Panc1 (cell line): ENCODE results near the gene SMIM11. TPM values are rescaled to one million over a fixed set of nuclear protein-coding genes. Genes with fewer than 3 reads are reported as not detected.

Source experiments
- ATAC-seq: fragments of 200-7000 bp; cut with Tn5 transposase; 2 replicates; pipeline ENCODE4 v1.9.1; 2020; ENCODE audit warnings: mild to moderate bottlenecking, moderate library complexity
- BruUV-seq: library from RNA; stranded (reverse); fragments of 400-500 nt; replicated peaks from 2 replicates; lab custom pipeline; 2021; lab: Mats Ljungman, UMichigan
- CTCF ChIA-PET: fragments of 300-600 bp; sonication (Branson Sonifier 250); formaldehyde crosslinking; loops from one replicate; lab custom pipeline; 2022; ENCODE audit warnings: antibody characterized with exemption; lab: Charles Lee
- POLR2A ChIA-PET: fragments of 300-600 bp; sonication (Branson Sonifier 250); formaldehyde crosslinking; loops from one replicate; lab custom pipeline; 2022; ENCODE audit warnings: antibody characterized with exemption; lab: Charles Lee
- DNase-seq: peaks from one replicate; pipeline ENCODE4 v3.0.0-alpha.2; 2010; ENCODE audit warnings: low read depth, low spot score
- H3K27ac ChIP-seq: 2 replicates; pipeline ENCODE4 v1.5.1; 2011; ENCODE audit warnings: mild to moderate bottlenecking, low read length, inconsistent platforms
- H3K27me3 ChIP-seq: fragments of 200-500 bp; sonication (Bioruptor generic); 2 replicates; pipeline ENCODE4 v1.6.0; 2014; ENCODE audit warnings: low read length, inconsistent platforms; ENCODE audit not compliant: control insufficient read depth, insufficient read depth
- H3K36me3 ChIP-seq: fragments of 200-500 bp; sonication (Bioruptor generic); 2 replicates; pipeline ENCODE4 v1.5.1; 2014; ENCODE audit warnings: inconsistent platforms, mild to moderate bottlenecking, low read length, moderate library complexity; ENCODE audit not compliant: control insufficient read depth, insufficient read depth
- H3K4me1 ChIP-seq: 2 replicates; pipeline ENCODE4 v1.5.1; 2011; ENCODE audit warnings: inconsistent platforms, mild to moderate bottlenecking, low read length, moderate library complexity; ENCODE audit not compliant: control insufficient read depth, insufficient read depth
- H3K4me3 ChIP-seq, 2 experiments: 2 replicates each; pipeline ENCODE4 v1.5.1; 2011 to 2012; ENCODE audit warnings: low read depth in 2 of 2, low read length in 2 of 2, mild to moderate bottlenecking in 2 of 2, inconsistent platforms in 1 of 2, moderate library complexity in 1 of 2
- H3K9me3 ChIP-seq: fragments of 200-500 bp; sonication (Bioruptor generic); 2 replicates; pipeline ENCODE4 v1.5.1; 2014; ENCODE audit warnings: low read depth, mild to moderate bottlenecking, inconsistent platforms, low read length, moderate library complexity; ENCODE audit not compliant: control insufficient read depth, insufficient read depth
- CTCF ChIP-seq: fragments of 450-650 bp; IDR thresholded peaks from 2 replicates; pipeline ENCODE4 v1.5.1; 2017; ENCODE audit warnings: mild to moderate bottlenecking
- POLR2AphosphoS5 ChIP-seq: IDR thresholded peaks from 2 replicates; pipeline ENCODE4 v1.6.1; 2012; ENCODE audit warnings: mild to moderate bottlenecking, low read depth, low read length, moderate library complexity
- REST ChIP-seq, 2 experiments: IDR thresholded peaks; 2 replicates each; pipeline ENCODE4 v1.6.1; 2011 to 2012; ENCODE audit warnings: low read depth in 2 of 2, control low read depth in 1 of 2, low read length in 1 of 2, mild to moderate bottlenecking in 1 of 2, moderate library complexity in 1 of 2; ENCODE audit not compliant: insufficient read depth in 1 of 2
- SIN3A ChIP-seq: IDR thresholded peaks from 2 replicates; pipeline ENCODE4 v1.6.1; 2012; ENCODE audit warnings: low read depth, mild to moderate bottlenecking, low read length, moderate library complexity, borderline replicate concordance; ENCODE audit not compliant: insufficient read depth
- TCF7L2 ChIP-seq: IDR thresholded peaks from 2 replicates; pipeline ENCODE4 v1.6.1; 2011; ENCODE audit warnings: mild to moderate bottlenecking, low read depth, low read length, inconsistent platforms
- in situ Hi-C: cut with HindIII; loops from 2 replicates; pipeline ENCODE4 v1.10.0; 2016; ENCODE audit warnings: low sequenced_read_pairs, low pct_unique_long_range_greater_than_20kb
- intact Hi-C: fragments of 100-400 bp; cut with micrococcal nuclease; formaldehyde crosslinking; loops from one replicate; pipeline ENCODE4 v1.10.0; 2022; ENCODE audit not compliant: unreplicated experiment
- total RNA-seq: library from RNA; stranded (reverse); gene quantifications from one replicate; pipeline ENCODE4 v1.2.1, GENCODE V29; 2021; ENCODE audit not compliant: unreplicated experiment

The SMIM11 gene
- total RNA-seq, 1 experiment from 2014 or later = 17.1 TPM

DNA sequence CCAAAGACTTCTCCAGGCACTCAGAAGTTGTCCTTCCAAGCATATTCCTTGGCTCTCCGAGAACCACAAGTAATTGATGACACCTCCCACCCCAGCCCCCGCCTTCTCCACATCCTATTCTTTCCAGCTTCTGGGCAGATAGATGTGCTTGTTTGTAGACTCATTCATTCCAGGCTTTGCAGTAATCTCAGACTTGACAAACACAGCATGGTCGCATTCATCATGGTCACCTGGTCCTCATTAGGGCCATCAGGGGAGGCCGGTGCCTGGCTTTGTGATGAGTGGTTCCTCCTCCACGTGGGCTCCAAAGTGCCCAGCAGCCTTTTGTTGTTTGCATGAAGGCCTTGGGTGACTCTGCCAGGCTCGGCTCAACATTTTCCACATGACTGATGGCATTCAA is 40.0 kb upstream of the SMIM11 start:
- intact Hi-C loops = no loop called here
- Histone ChIP-seq H3K4me1 (no peaks in the 10 kb centered on the region), H3K9me3 (no peaks in the 10 kb centered on the region), H3K36me3 (no peaks in the 10 kb centered on the region), H3K27ac (no peak overlapping the region), H3K4me3 (no peak overlapping the region), H3K27me3 (no peaks in the 10 kb centered on the region)
- no peak for ATAC-seq
- POLR2A ChIA-PET = no interaction called here
- no TSS peak for BruUV-seq
- CTCF ChIA-PET = no interaction called here
- in situ Hi-C loops = no loop called here
- TF ChIP-seq TCF7L2 (no peak), REST (IDR thresholded peaks at IDR 0.05; ENCODE audit: insufficient read depth in 1 of 2, low read depth in 2 of 2, low read length in 1 of 2) (no peak), POLR2AphosphoS5 (no peak), CTCF (no peak), SIN3A (no peak)
- DNase-seq = no peak

DNA sequence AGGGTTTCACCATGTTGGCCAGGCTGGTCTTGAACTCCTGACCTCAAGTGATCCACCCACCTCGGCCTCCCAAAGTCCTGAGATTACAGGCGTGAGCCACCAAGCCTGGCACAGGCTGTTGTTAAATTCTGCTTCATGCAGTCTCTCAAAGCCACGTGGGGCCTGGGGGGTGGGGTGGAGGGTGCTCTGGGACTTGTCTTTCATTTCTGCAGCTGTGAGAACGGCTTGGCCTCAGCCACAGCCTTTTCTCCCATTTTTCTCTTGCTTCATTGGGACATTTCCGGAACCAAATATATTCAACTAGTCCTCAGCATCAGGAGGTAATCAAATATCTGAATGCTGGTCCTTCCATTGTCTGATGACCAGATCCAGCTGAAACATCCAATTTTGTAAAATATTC is 39.1 kb upstream of the SMIM11 start:
- no peak for TF ChIP-seq SIN3A
- TF ChIP-seq REST (IDR thresholded peaks at IDR 0.05; ENCODE audit: insufficient read depth in 1 of 2, low read depth in 2 of 2, low read length in 1 of 2) = no peak
- TF ChIP-seq TCF7L2 = no peak
- no peak for TF ChIP-seq POLR2AphosphoS5
- TF ChIP-seq CTCF = no peak
- Histone ChIP-seq H3K36me3 (no peaks in the 10 kb centered on the region), H3K9me3 (no peaks in the 10 kb centered on the region), H3K4me1 (no peaks in the 10 kb centered on the region), H3K4me3 (no peak overlapping the region), H3K27me3 (no peaks in the 10 kb centered on the region), H3K27ac (no peak overlapping the region)
- intact Hi-C loops = no loop called here
- no TSS peak for BruUV-seq
- DNase-seq (no peak), ATAC-seq (no peak)
- ChIA-PET POLR2A (no interaction called here), CTCF (no interaction called here)
- in situ Hi-C loops = no loop called here
